Naive B cell (primary cell): ENCODE data around the gene NUP107. TPM values are rescaled to one million over a fixed set of nuclear protein-coding genes. Genes with fewer than 3 reads are reported as not detected.

Experiments
- ATAC-seq, 2 donors: fragments of 150-1000 bp; cut with Tn5 transposase; 2 replicates each; pipeline ENCODE4 v1.10.0; 2021; ENCODE audit warnings: low read depth in 2 of 2, mild to moderate bottlenecking in 2 of 2, moderate library complexity in 2 of 2
- DNase-seq: peaks from one replicate; pipeline ENCODE4 v3.0.0; 2022
- H3K27ac Mint-ChIP-seq, 6 donors: one replicate each; pipeline ENCODE4 v1.8.0; 2020 to 2022; ENCODE audit warnings: mild to moderate bottlenecking in 6 of 6, mixed read lengths in 6 of 6, moderate library complexity in 5 of 6, inconsistent platforms in 2 of 6
- H3K27me3 Mint-ChIP-seq, 3 donors: one replicate each; pipeline ENCODE4 v1.8.0; 2021 to 2022; ENCODE audit warnings: mixed read lengths in 3 of 3, mild to moderate bottlenecking in 1 of 3
- H3K36me3 Mint-ChIP-seq, 2 donors: one replicate each; pipeline ENCODE4 v1.8.0; 2020 to 2022; ENCODE audit warnings: mixed read lengths in 2 of 2, inconsistent platforms in 1 of 2, mild to moderate bottlenecking in 1 of 2
- H3K4me1 Mint-ChIP-seq, 3 donors: one replicate each; pipeline ENCODE4 v1.8.0; 2020 to 2022; ENCODE audit warnings: mixed read lengths in 3 of 3, inconsistent platforms in 1 of 3, mild to moderate bottlenecking in 1 of 3, moderate library complexity in 1 of 3
- H3K4me3 Mint-ChIP-seq, 8 donors: one replicate each; pipeline ENCODE4 v1.8.0; 2020 to 2022; ENCODE audit warnings: mild to moderate bottlenecking in 8 of 8, mixed read lengths in 8 of 8, moderate library complexity in 8 of 8, inconsistent platforms in 2 of 8
- H3K9me3 Mint-ChIP-seq, 7 donors: one replicate each; pipeline ENCODE4 v1.8.0; 2020 to 2022; ENCODE audit warnings: mixed read lengths in 7 of 7, mild to moderate bottlenecking in 5 of 7, inconsistent platforms in 2 of 7, moderate library complexity in 1 of 7
- polyA plus RNA-seq, 6 donors: library from polyadenylated mRNA; unstranded; fragments of 300-500 nt; fragmentation: Illumina TruSeq; gene quantifications; one replicate each; pipeline ENCODE4 v1.2.3, GENCODE V29; 2021; ENCODE audit warnings: low read depth in 6 of 6

Gene NUP107
- polyA plus RNA-seq, 6 donors from 2014 or later, result 21.5 to 42.2 (median 34.6) TPM

- H3K9me3 Mint-ChIP-seq, result no peaks in the 10 kb centered on the region
- peak; percentile 2 to 3 for ATAC-seq
- peak overlapping the region; percentile 86 to 97 (median 94) for H3K27ac Mint-ChIP-seq
- peak; percentile 13 for DNase-seq
- H3K4me1 Mint-ChIP-seq, result peaks cover 23 to 49% (median 47%) of the 10 kb centered on the region in 3 donors
- H3K4me3 Mint-ChIP-seq, result peak overlapping the region; percentile 93 to 99 (median 98)
- H3K27me3 Mint-ChIP-seq, result no peaks in the 10 kb centered on the region
- H3K36me3 Mint-ChIP-seq, result peaks cover 2 to 9% of the 10 kb centered on the region in 2 donors
Observed at GRCh38 chr12:68746572-68747180, 59.9 kb downstream of the NUP107 start.

GRCh38 chr12:68749443-68749842 is 62.7 kb downstream of the NUP107 start:
- Mint-ChIP-seq H3K27me3 (no peaks in the 10 kb centered on the region), H3K4me1 (peaks cover 18 to 42% (median 40%) of the 10 kb centered on the region in 3 donors)

GRCh38 chr12:68749861-68750260 is 63.1 kb downstream of the NUP107 start:
- Mint-ChIP-seq H3K9me3 (no peaks in the 10 kb centered on the region), H3K27me3 (no peaks in the 10 kb centered on the region), H3K4me3 (no peak overlapping the region), H3K27ac (peak overlapping the region in 4 of 6 donors; percentile 4 to 81 (median 34)), H3K36me3 (peaks cover 9 to 14% of the 10 kb centered on the region in 2 donors), H3K4me1 (peaks cover 18 to 42% (median 40%) of the 10 kb centered on the region in 3 donors)
- ATAC-seq (no peak), DNase-seq (no peak)

More at GRCh38 chr12:68749443-68749842, 62.7 kb downstream of the NUP107 start:
- Mint-ChIP-seq H3K9me3 (no peaks in the 10 kb centered on the region), H3K4me3 (no peak overlapping the region), H3K36me3 (peaks cover 9 to 14% of the 10 kb centered on the region in 2 donors), H3K27ac (peak overlapping the region in 2 of 6 donors; percentile 8 to 81)
- no peak for DNase-seq
- ATAC-seq, result no peak

DNA sequence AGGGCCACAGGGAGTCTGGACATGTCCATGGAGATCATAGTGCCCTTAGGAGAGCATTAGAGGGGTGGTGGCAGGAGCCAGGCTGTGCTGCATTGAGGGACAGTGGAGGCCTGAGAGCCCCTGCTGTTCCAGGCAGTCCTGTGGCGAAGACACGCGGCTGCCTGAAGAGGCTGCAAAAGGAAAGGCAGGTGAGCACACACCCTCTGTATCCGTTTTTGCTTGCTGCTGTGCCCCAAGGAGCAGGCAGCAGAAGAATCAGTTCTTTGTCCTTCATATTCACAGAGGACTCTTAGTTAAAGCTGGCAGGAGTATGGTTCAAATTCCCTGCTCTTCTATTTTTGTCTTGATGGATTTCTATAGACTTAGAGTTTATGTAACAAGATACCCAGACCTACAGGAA is 63.7 kb downstream of the NUP107 start:
- H3K9me3 Mint-ChIP-seq, result no peaks in the 10 kb centered on the region
- peaks cover 18 to 39% (median 36%) of the 10 kb centered on the region in 3 donors for H3K4me1 Mint-ChIP-seq
- no peak for ATAC-seq
- peak overlapping the region in 1 of 6 donors; percentile 28 for H3K27ac Mint-ChIP-seq
- DNase-seq, result no peak
- no peaks in the 10 kb centered on the region for H3K27me3 Mint-ChIP-seq
- no peak overlapping the region for H3K4me3 Mint-ChIP-seq
- peaks cover 9 to 19% of the 10 kb centered on the region in 2 donors for H3K36me3 Mint-ChIP-seq

GRCh38 chr12:68755536-68756243 is 68.9 kb downstream of the NUP107 start:
- Mint-ChIP-seq H3K4me1 (peaks cover 0 to 2% (median 0%) of the 10 kb centered on the region in 3 donors), H3K27ac (no peak overlapping the region), H3K4me3 (no peak overlapping the region), H3K9me3 (no peaks in the 10 kb centered on the region), H3K36me3 (peaks cover 4 to 27% of the 10 kb centered on the region in 2 donors), H3K27me3 (no peaks in the 10 kb centered on the region)
- no peak for DNase-seq
- ATAC-seq, result no peak

DNA sequence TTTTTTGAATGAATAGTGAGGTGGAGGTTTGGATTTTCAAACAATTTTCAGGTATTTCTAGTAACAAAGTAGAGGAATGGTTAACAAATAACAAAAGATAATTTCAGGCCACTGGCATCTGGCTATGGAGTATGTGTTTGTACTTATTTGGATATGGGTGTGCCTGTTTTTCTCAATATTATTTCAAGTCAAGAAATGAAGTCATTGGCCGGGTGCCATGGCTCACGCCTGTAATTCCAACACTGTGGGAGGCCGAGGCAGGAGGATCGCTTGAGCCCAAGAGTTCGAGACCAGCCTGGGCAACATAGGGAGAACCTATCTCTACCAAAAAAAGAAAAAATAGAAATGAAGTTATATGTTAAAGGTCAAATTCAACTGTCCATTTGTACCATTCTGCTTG is 73.1 kb downstream of the NUP107 start:
- H3K4me1 Mint-ChIP-seq, result peaks cover 0 to 16% (median 0%) of the 10 kb centered on the region in 3 donors
- peaks cover 20 to 27% of the 10 kb centered on the region in 2 donors for H3K36me3 Mint-ChIP-seq
- no peaks in the 10 kb centered on the region for H3K27me3 Mint-ChIP-seq

GRCh38 chr12:68760806-68761441 is 74.1 kb downstream of the NUP107 start:
- no peak overlapping the region for H3K4me3 Mint-ChIP-seq
- no peak for ATAC-seq
- no peaks in the 10 kb centered on the region for H3K9me3 Mint-ChIP-seq
- peaks cover 0 to 16% (median 3%) of the 10 kb centered on the region in 3 donors for H3K4me1 Mint-ChIP-seq
- no peaks in the 10 kb centered on the region for H3K27me3 Mint-ChIP-seq
- H3K27ac Mint-ChIP-seq, result no peak overlapping the region
- peaks cover 19 to 20% of the 10 kb centered on the region in 2 donors for H3K36me3 Mint-ChIP-seq
- DNase-seq, result no peak

More for the DNA sequence above, 73.1 kb downstream of the NUP107 start:
- H3K4me3 Mint-ChIP-seq, result no peak overlapping the region
- no peaks in the 10 kb centered on the region for H3K9me3 Mint-ChIP-seq
- no peak for DNase-seq
- peak overlapping the region in 2 of 6 donors; percentile 4 to 56 for H3K27ac Mint-ChIP-seq
- no peak for ATAC-seq

DNA sequence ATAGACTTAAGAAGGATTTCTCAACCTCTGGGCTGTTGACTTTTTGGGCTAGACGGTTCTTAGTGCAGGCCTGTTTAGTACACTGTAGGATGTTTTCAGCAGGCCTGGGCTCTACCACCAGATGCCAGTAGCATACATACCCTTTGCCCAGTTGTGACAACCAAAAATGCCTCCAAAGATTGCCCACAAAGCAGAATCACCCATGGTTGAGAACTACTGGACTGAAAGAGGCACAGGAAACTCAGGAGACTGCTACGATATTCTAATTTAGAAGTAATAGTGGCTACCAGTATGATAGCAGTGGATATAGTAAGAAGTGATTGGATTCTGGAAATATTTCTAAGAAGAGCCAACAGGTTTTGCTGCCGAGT is 74.6 kb downstream of the NUP107 start:
- no peak overlapping the region for H3K4me3 Mint-ChIP-seq
- H3K9me3 Mint-ChIP-seq, result no peaks in the 10 kb centered on the region
- peaks cover 19 to 20% of the 10 kb centered on the region in 2 donors for H3K36me3 Mint-ChIP-seq
- ATAC-seq (no peak), DNase-seq (no peak)
- H3K27ac Mint-ChIP-seq, result peak overlapping the region in 1 of 6 donors; percentile 58
- H3K4me1 Mint-ChIP-seq, result peaks cover 0 to 16% (median 3%) of the 10 kb centered on the region in 3 donors
- no peaks in the 10 kb centered on the region for H3K27me3 Mint-ChIP-seq

DNA sequence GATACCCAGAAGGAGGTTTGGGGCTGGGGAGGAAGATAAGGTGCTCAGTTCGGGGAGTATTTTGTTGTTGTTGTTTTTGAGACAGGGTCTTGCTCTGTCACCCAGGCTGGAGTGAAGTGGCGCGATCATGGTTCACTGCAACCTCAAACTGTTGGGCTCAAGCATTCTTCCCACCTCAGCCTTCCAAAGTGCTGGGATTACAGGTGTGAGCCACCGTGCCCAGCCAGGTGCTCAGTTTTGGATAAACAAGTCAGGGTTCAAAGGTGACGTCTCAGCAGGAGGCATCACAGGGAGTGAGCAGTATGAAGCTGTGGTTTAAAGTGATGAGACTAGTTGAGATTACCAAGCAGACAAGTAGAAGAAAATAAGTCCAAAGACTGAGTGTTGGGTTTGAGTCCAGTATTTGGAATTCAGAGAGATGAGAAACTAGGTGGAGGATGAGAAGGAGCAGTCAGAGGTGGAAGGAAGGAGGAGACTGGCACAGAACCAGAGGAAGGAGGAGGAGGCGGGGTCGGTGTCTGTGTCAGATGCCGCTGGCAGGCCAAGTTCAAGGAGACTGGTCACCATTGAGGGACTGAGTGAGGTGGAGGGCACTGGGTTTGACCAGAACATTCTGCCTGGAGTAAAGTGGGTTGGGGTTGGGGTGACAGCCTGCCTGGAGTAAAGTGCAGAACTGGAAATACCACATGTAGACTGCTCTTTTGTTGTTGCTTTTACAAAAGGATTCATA is 75.3 kb downstream of the NUP107 start:
- no peaks in the 10 kb centered on the region for H3K9me3 Mint-ChIP-seq
- peaks cover 20 to 23% of the 10 kb centered on the region in 2 donors for H3K36me3 Mint-ChIP-seq
- H3K27ac Mint-ChIP-seq, result peak overlapping the region in 3 of 6 donors; percentile 2 to 64 (median 11)
- H3K4me1 Mint-ChIP-seq, result peaks cover 0 to 16% (median 3%) of the 10 kb centered on the region in 3 donors
- ATAC-seq, result no peak
- DNase-seq, result no peak
- no peak overlapping the region for H3K4me3 Mint-ChIP-seq
- H3K27me3 Mint-ChIP-seq, result no peaks in the 10 kb centered on the region

DNA sequence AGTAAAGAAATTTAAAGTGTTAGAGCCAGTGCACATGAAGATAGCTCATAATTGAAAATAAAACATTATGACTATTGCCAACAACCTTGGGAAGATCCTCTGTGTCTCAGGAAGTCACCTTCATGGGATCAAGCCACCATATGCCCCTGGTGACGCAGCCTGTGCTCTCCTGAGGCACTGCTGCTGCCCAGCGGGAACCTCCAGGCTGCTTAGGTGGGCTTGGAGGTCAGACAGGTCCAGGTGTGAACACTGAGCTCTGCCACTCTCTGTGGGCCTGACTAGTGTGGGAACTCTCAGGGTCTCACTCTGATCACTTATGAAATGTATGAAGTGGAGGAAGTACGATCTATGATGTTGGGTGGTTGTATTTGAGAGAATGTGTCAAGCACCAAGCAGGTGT is 75.9 kb downstream of the NUP107 start:
- H3K36me3 Mint-ChIP-seq, result peaks cover 20 to 23% of the 10 kb centered on the region in 2 donors
- no peaks in the 10 kb centered on the region for H3K9me3 Mint-ChIP-seq
- no peaks in the 10 kb centered on the region for H3K27me3 Mint-ChIP-seq
- peaks cover 0 to 16% (median 3%) of the 10 kb centered on the region in 3 donors for H3K4me1 Mint-ChIP-seq
- DNase-seq (no peak), ATAC-seq (no peak)
- no peak overlapping the region for H3K27ac Mint-ChIP-seq
- H3K4me3 Mint-ChIP-seq, result no peak overlapping the region

GRCh38 chr12:68765696-68766095 is 78.9 kb downstream of the NUP107 start:
- no peaks in the 10 kb centered on the region for H3K9me3 Mint-ChIP-seq
- no peak overlapping the region for H3K27ac Mint-ChIP-seq
- no peak for ATAC-seq
- no peaks in the 10 kb centered on the region for H3K27me3 Mint-ChIP-seq
- DNase-seq, result no peak
- peaks cover 0 to 24% (median 11%) of the 10 kb centered on the region in 3 donors for H3K4me1 Mint-ChIP-seq
- H3K36me3 Mint-ChIP-seq, result peaks cover 16 to 18% of the 10 kb centered on the region in 2 donors
- no peak overlapping the region for H3K4me3 Mint-ChIP-seq

DNA sequence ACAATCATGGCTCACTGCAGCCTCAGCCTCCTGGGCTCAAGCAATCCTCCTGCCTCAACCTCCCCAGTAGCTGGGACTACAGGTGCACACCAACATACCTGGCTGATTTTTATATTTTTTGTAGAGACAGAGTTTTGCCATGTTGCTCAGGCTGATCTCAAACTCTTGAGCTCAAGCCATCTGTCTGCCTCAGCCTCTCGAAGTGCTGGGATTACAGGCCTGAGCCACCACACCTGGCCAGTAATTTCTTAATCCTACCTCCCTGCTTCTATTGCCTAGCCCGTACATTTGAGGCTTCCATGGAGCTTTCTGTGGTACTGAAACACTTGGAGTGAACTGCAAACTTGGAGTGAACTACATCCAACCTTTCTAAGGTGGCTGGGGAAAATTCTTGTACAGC is 79.9 kb downstream of the NUP107 start:
- DNase-seq (no peak), ATAC-seq (no peak)
- H3K27me3 Mint-ChIP-seq, result no peaks in the 10 kb centered on the region
- H3K4me1 Mint-ChIP-seq, result peaks cover 0 to 26% (median 21%) of the 10 kb centered on the region in 3 donors
- no peak overlapping the region for H3K27ac Mint-ChIP-seq
- H3K9me3 Mint-ChIP-seq, result no peaks in the 10 kb centered on the region
- H3K36me3 Mint-ChIP-seq, result peaks cover 8 to 15% of the 10 kb centered on the region in 2 donors
- no peak overlapping the region for H3K4me3 Mint-ChIP-seq

GRCh38 chr12:68767191-68767590 is 80.4 kb downstream of the NUP107 start:
- Mint-ChIP-seq H3K27me3 (no peaks in the 10 kb centered on the region), H3K4me1 (peaks cover 0 to 24% (median 21%) of the 10 kb centered on the region in 3 donors), H3K36me3 (peaks cover 3 to 10% of the 10 kb centered on the region in 2 donors), H3K9me3 (no peaks in the 10 kb centered on the region), H3K4me3 (no peak overlapping the region), H3K27ac (no peak overlapping the region)
- DNase-seq, result no peak
- no peak for ATAC-seq
